Neural progenitor cell (in vitro differentiated cells): ENCODE results near the gene WDR81. TPM values are rescaled to one million over a fixed set of nuclear protein-coding genes. Genes with fewer than 3 reads are reported as not detected.

Experiments used
- DNase-seq: peaks from one replicate; pipeline ENCODE4 v3.0.0-alpha.2; 2016; ENCODE audit warnings: low spot score
- H2AFZ ChIP-seq: fragments of 200-600 bp; sonication (generic); replicated peaks from 2 replicates; pipeline ENCODE4 v1.6.1; 2016; ENCODE audit warnings: antibody characterized with exemption
- H3F3A ChIP-seq: fragments of 200-600 bp; sonication (generic); 2 replicates; pipeline ENCODE4 v1.6.1; 2016; ENCODE audit warnings: antibody characterized with exemption, low read depth
- H3K27ac ChIP-seq: fragments of 200-600 bp; sonication (generic); 2 replicates; pipeline ENCODE4 v1.5.1; 2016; ENCODE audit warnings: mild to moderate bottlenecking
- H3K27me3 ChIP-seq: fragments of 200-600 bp; sonication (generic); 2 replicates; pipeline ENCODE4 v1.6.1; 2016; ENCODE audit warnings: mild to moderate bottlenecking, moderate library complexity
- H3K36me3 ChIP-seq: fragments of 200-600 bp; sonication (generic); 2 replicates; pipeline ENCODE4 v1.5.1; 2016
- H3K4me1 ChIP-seq: fragments of 200-600 bp; sonication (generic); 2 replicates; pipeline ENCODE4 v1.6.1; 2016; ENCODE audit warnings: mixed run types
- H3K4me2 ChIP-seq: fragments of 200-600 bp; sonication (generic); 2 replicates; pipeline ENCODE4 v1.6.1; 2016
- H3K4me3 ChIP-seq: fragments of 200-600 bp; sonication (generic); 2 replicates; pipeline ENCODE4 v1.5.1; 2016
- H3K79me2 ChIP-seq: fragments of 200-600 bp; sonication (generic); 2 replicates; pipeline ENCODE4 v1.6.1; 2016; ENCODE audit warnings: low read depth
- H3K9ac ChIP-seq: fragments of 200-600 bp; sonication (generic); 2 replicates; pipeline ENCODE4 v1.6.1; 2016
- H3K9me3 ChIP-seq: fragments of 200-600 bp; sonication (generic); 2 replicates; pipeline ENCODE4 v1.5.1; 2016; ENCODE audit warnings: low read depth
- H4K20me1 ChIP-seq: fragments of 200-600 bp; sonication (generic); 2 replicates; pipeline ENCODE4 v1.6.1; 2016; ENCODE audit warnings: low read depth
- H3K27ac Mint-ChIP-seq: 3 replicates; pipeline ENCODE4 v1.8.0; 2021; ENCODE audit warnings: mixed read lengths
- H3K27me3 Mint-ChIP-seq: 2 replicates; pipeline ENCODE4 v1.8.0; 2022; ENCODE audit warnings: low read depth, mild to moderate bottlenecking, inconsistent platforms, moderate library complexity, mixed read lengths; ENCODE audit not compliant: insufficient read depth
- H3K36me3 Mint-ChIP-seq: 3 replicates; pipeline ENCODE4 v1.8.0; 2021; ENCODE audit warnings: mixed read lengths
- H3K4me1 Mint-ChIP-seq: 3 replicates; pipeline ENCODE4 v1.8.0; 2021; ENCODE audit warnings: mixed read lengths
- H3K4me3 Mint-ChIP-seq: 3 replicates; pipeline ENCODE4 v1.8.0; 2021; ENCODE audit warnings: mild to moderate bottlenecking, moderate library complexity, mixed read lengths
- H3K9me3 Mint-ChIP-seq: 3 replicates; pipeline ENCODE4 v1.8.0; 2020; ENCODE audit warnings: mixed read lengths
- CTCF ChIP-seq: fragments of 200-600 bp; sonication (generic); IDR thresholded peaks from 2 replicates; pipeline ENCODE4 v1.5.1; 2017; ENCODE audit warnings: antibody characterized with exemption, mild to moderate bottlenecking
- EZH2 ChIP-seq: fragments of 200-600 bp; sonication (generic); IDR thresholded peaks from 2 replicates; pipeline ENCODE4 v1.6.1; 2017; ENCODE audit warnings: antibody characterized with exemption, mild to moderate bottlenecking, moderate library complexity
- EZH2phosphoT487 ChIP-seq: fragments of 200-600 bp; sonication (generic); IDR thresholded peaks from 2 replicates; pipeline ENCODE4 v1.6.1; 2017; ENCODE audit warnings: antibody characterized with exemption
- total RNA-seq: library from RNA; depleted of rRNA; stranded (reverse); fragments of >200 nt; gene quantifications from 2 replicates; pipeline ENCODE4 v1.2.3, GENCODE V29; 2015; ENCODE audit warnings: low replicate concordance

WDR81 gene
- total RNA-seq, 1 donor from 2014 or later: 1.9 TPM

GRCh38 chr17:1727876-1728630, 3.5 kb downstream of the WDR81 start:
- Mint-ChIP-seq H3K4me3 (no peak overlapping the region), H3K27me3 (peaks cover 5% of the 10 kb centered on the region), H3K36me3 (no peaks in the 10 kb centered on the region), H3K27ac (no peak overlapping the region), H3K4me1 (peaks cover 10% of the 10 kb centered on the region), H3K9me3 (no peaks in the 10 kb centered on the region)
- Histone ChIP-seq H3K4me2 (no peak overlapping the region), H3K9me3 (no peaks in the 10 kb centered on the region), H3K4me1 (no peaks in the 10 kb centered on the region), H3K27me3 (no peaks in the 10 kb centered on the region), H2AFZ (no peak overlapping the region), H3K4me3 (no peak overlapping the region), H4K20me1 (no peaks in the 10 kb centered on the region), H3K9ac (no peak overlapping the region), H3K36me3 (no peaks in the 10 kb centered on the region), H3K27ac (no peak overlapping the region), H3K79me2 (no peaks in the 10 kb centered on the region), H3F3A (peaks cover 10% of the 10 kb centered on the region)
- DNase-seq: no peak
- TF ChIP-seq EZH2 (no peak), CTCF (no peak), EZH2phosphoT487 (no peak)

GRCh38 chr17:1729966-1730325, 5.4 kb downstream of the WDR81 start:
- H3K27ac Mint-ChIP-seq: no peak overlapping the region
- no peak for TF ChIP-seq EZH2
- no peak for TF ChIP-seq EZH2phosphoT487
- no peak for TF ChIP-seq CTCF
- H3K27me3 Mint-ChIP-seq: peaks cover 5% of the 10 kb centered on the region
- no peak overlapping the region for H3K9ac ChIP-seq
- no peak overlapping the region for H2AFZ ChIP-seq
- no peaks in the 10 kb centered on the region for H3K27me3 ChIP-seq
- H3K4me3 Mint-ChIP-seq: no peak overlapping the region
- H3K4me2 ChIP-seq: no peak overlapping the region
- no peaks in the 10 kb centered on the region for H3K36me3 ChIP-seq
- peaks cover 10% of the 10 kb centered on the region for H3K4me1 Mint-ChIP-seq
- DNase-seq: no peak
- H3K4me3 ChIP-seq: no peak overlapping the region
- H3K4me1 ChIP-seq: no peaks in the 10 kb centered on the region
- no peaks in the 10 kb centered on the region for H4K20me1 ChIP-seq
- no peaks in the 10 kb centered on the region for H3K36me3 Mint-ChIP-seq
- no peaks in the 10 kb centered on the region for H3K79me2 ChIP-seq
- H3K9me3 Mint-ChIP-seq: no peaks in the 10 kb centered on the region
- no peaks in the 10 kb centered on the region for H3K9me3 ChIP-seq
- no peak overlapping the region for H3K27ac ChIP-seq
- no peaks in the 10 kb centered on the region for H3F3A ChIP-seq

- Mint-ChIP-seq H3K4me1 (peaks cover 7% of the 10 kb centered on the region), H3K27ac (no peak overlapping the region), H3K4me3 (no peak overlapping the region), H3K36me3 (no peaks in the 10 kb centered on the region), H3K27me3 (peaks cover 3% of the 10 kb centered on the region), H3K9me3 (no peaks in the 10 kb centered on the region)
- DNase-seq: no peak
- no peak overlapping the region for H3K4me2 ChIP-seq
- H2AFZ ChIP-seq: no peak overlapping the region
- TF ChIP-seq EZH2phosphoT487: no peak
- no peak for TF ChIP-seq EZH2
- no peak for TF ChIP-seq CTCF
- no peaks in the 10 kb centered on the region for H3K27me3 ChIP-seq
- H3F3A ChIP-seq: no peaks in the 10 kb centered on the region
- H4K20me1 ChIP-seq: no peaks in the 10 kb centered on the region
- H3K9ac ChIP-seq: no peak overlapping the region
- H3K9me3 ChIP-seq: no peaks in the 10 kb centered on the region
- no peaks in the 10 kb centered on the region for H3K79me2 ChIP-seq
- no peak overlapping the region for H3K27ac ChIP-seq
- H3K4me1 ChIP-seq: no peaks in the 10 kb centered on the region
- H3K36me3 ChIP-seq: no peaks in the 10 kb centered on the region
- no peak overlapping the region for H3K4me3 ChIP-seq
Measured at GRCh38 chr17:1730326-1731193, 6.1 kb downstream of the WDR81 start.
